ENCODE measurements around the gene CASKIN1. TPM values are rescaled to one million over a fixed set of nuclear protein-coding genes. Genes with fewer than 3 reads are reported as not detected.

Gene CASKIN1
- total and polyA plus RNA-seq, 4 donors = 0.09 to 0.35 (median 0.12) TPM

GRCh38 chr16:2170080-2170479, 26.3 kb downstream of the CASKIN1 start:
- no peaks in the 10 kb centered on the region for H3K9me3 ChIP-seq (ENCODE audit: control insufficient read depth in 4 of 4, insufficient read depth in 3 of 4, low read length in 3 of 4)
- ATAC-seq (ENCODE audit: insufficient read depth, low FRiP score) = no peak
- H3K4me1 ChIP-seq (ENCODE audit: control insufficient read depth in 5 of 5, insufficient read depth in 5 of 5, low read length in 5 of 5) = peaks cover 0 to 3% (median 0%) of the 10 kb centered on the region in 5 donors
- H3K9ac ChIP-seq (ENCODE audit: insufficient read depth in 1 of 2, low read length in 2 of 2) = no peak overlapping the region
- H3K36me3 ChIP-seq (ENCODE audit: control insufficient read depth in 4 of 4, insufficient read depth in 4 of 4, low read length in 4 of 4) = peaks cover 2 to 66% (median 8%) of the 10 kb centered on the region in 4 donors
- 63 to 90% methylated on average over 18 of the region's 18 CpGs for WGBS, 2 donors
- no peak for TF ChIP-seq CTCF (IDR thresholded peaks at IDR 0.05; ENCODE audit: control extremely low read depth, extremely low read depth)
- H3K27me3 ChIP-seq (ENCODE audit: control insufficient read depth in 3 of 3, insufficient read depth in 3 of 3, low read length in 2 of 3) = no peaks in the 10 kb centered on the region
- peak in 1 of 3 donors; percentile 44 for DNase-seq
- H3K4me3 ChIP-seq = peak overlapping the region; percentile 47
- peak overlapping the region in 1 of 2 donors; percentile 83 for H3K27ac ChIP-seq (ENCODE audit: low read depth in 1 of 2, low read length in 1 of 2)

- no peak for ATAC-seq (ENCODE audit: insufficient read depth, low FRiP score)
- 92 to 94% methylated on average over 18 of the region's 18 CpGs for WGBS, 2 donors
- TF ChIP-seq CTCF (IDR thresholded peaks at IDR 0.05; ENCODE audit: control extremely low read depth, extremely low read depth) = no peak
Observed at GRCh38 chr16:2167068-2167638, 29.3 kb downstream of the CASKIN1 start.

GRCh38 chr16:2166263-2167067, 29.9 kb downstream of the CASKIN1 start:
- no peaks in the 10 kb centered on the region for H3K9me3 ChIP-seq (ENCODE audit: control insufficient read depth in 4 of 4, insufficient read depth in 3 of 4, low read length in 3 of 4)
- TF ChIP-seq CTCF (IDR thresholded peaks at IDR 0.05; ENCODE audit: control extremely low read depth, extremely low read depth) = no peak
- ATAC-seq (ENCODE audit: insufficient read depth, low FRiP score) (no peak), DNase-seq (no peak)
- no peak overlapping the region for H3K27ac ChIP-seq (ENCODE audit: low read depth in 1 of 2, low read length in 1 of 2)
- no peaks in the 10 kb centered on the region for H3K27me3 ChIP-seq (ENCODE audit: control insufficient read depth in 3 of 3, insufficient read depth in 3 of 3, low read length in 2 of 3)
- peaks cover 0 to 3% (median 0%) of the 10 kb centered on the region in 5 donors for H3K4me1 ChIP-seq (ENCODE audit: control insufficient read depth in 5 of 5, insufficient read depth in 5 of 5, low read length in 5 of 5)
- no peak overlapping the region for H3K4me3 ChIP-seq
- WGBS, 2 donors = 94% methylated on average over 17 of the region's 17 CpGs
- H3K9ac ChIP-seq (ENCODE audit: insufficient read depth in 1 of 2, low read length in 2 of 2) = no peak overlapping the region
- H3K36me3 ChIP-seq (ENCODE audit: control insufficient read depth in 4 of 4, insufficient read depth in 4 of 4, low read length in 4 of 4) = peaks cover 0 to 36% (median 4%) of the 10 kb centered on the region in 4 donors

More at GRCh38 chr16:2167068-2167638, 29.3 kb downstream of the CASKIN1 start:
- H3K9ac ChIP-seq (ENCODE audit: insufficient read depth in 1 of 2, low read length in 2 of 2) = no peak overlapping the region
- H3K36me3 ChIP-seq (ENCODE audit: control insufficient read depth in 4 of 4, insufficient read depth in 4 of 4, low read length in 4 of 4) = peaks cover 0 to 43% (median 4%) of the 10 kb centered on the region in 4 donors
- no peak for DNase-seq
- no peaks in the 10 kb centered on the region for H3K9me3 ChIP-seq (ENCODE audit: control insufficient read depth in 4 of 4, insufficient read depth in 3 of 4, low read length in 3 of 4)
- H3K4me1 ChIP-seq (ENCODE audit: control insufficient read depth in 5 of 5, insufficient read depth in 5 of 5, low read length in 5 of 5) = peaks cover 0 to 3% (median 0%) of the 10 kb centered on the region in 5 donors
- H3K27ac ChIP-seq (ENCODE audit: low read depth in 1 of 2, low read length in 1 of 2) = no peak overlapping the region
- H3K27me3 ChIP-seq (ENCODE audit: control insufficient read depth in 3 of 3, insufficient read depth in 3 of 3, low read length in 2 of 3) = no peaks in the 10 kb centered on the region
- no peak overlapping the region for H3K4me3 ChIP-seq

Data from lung (tissue), 12 donors.